HG03439 (cell line): ENCODE results near the gene CPNE4.

Source experiments
- ATAC-seq: cut with Tn5 transposase; IDR thresholded peaks from one replicate; pipeline ENCODE4 v1.9.1; 2021; ENCODE audit warnings: mild to moderate bottlenecking, moderate library complexity; ENCODE audit not compliant: unreplicated experiment

The CPNE4 gene

GRCh38 chr3:132017137-132017536, 17.7 kb downstream of the CPNE4 start:
- ATAC-seq: no peak

DNA sequence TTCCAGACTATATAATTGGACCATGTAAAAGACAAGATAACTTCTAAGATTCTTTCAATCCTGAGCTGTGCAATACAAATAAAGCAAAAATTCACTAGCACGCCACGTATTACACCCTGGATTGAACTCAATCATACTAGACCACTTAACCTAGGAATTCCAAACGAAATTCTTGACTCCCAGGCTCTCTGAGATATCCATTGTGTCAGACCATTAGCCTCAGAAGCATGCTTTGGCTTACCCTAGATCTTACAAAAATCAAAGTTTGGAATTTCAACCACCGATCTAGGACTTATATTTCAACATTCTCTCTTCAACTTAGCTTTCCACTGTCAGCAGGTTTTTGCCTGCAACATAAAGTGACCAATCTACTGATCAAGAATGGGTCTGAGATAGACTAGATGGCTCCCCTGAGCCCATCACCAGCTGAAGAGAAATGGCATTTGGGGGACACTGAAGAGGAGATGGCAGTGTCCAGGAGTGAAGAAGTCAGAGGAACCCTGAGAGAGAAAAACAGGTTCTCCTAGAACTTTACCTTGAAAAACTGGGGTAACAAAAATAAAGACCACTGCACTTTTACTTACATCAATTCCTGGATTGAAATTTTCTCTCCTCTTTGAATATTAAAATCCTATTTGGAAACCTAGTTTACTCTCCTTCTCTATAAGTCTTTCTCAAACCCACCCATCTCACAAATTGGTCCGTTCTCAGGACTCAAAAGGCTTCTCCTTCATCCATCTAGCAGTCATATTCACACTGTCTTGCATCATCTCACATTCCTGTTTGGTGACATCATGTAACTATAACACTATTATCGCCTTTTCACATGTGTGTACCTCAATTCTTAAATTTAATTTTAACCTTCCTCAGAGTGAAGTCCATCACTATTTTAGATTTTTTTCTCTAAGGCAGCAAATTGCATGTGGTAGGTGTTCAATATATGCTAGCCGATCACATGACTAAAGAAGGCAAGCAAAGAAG, 18.5 kb downstream of the CPNE4 start:
- no peak for ATAC-seq

GRCh38 chr3:132014105-132014504, 20.7 kb downstream of the CPNE4 start:
- ATAC-seq: no peak

DNA sequence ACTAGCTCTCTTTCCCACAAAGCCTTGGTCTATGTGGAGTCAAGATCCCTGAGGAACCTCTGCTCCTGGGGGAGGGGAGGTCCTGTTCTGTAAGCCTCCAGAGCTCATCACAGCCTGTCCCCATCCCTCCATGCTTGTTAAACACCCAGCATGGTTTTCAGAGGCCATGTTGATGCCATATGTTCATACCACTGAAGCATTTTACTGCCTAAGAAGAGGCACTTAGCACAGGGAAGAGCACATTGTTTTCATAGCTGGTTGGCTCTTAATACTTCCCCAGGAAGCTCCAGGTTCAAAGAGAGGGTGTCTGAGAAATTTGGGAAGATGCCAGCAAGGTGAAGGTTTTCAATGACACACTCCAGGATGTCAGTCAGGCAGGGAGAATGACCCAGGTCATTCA, 25.6 kb downstream of the CPNE4 start:
- ATAC-seq: no peak

DNA sequence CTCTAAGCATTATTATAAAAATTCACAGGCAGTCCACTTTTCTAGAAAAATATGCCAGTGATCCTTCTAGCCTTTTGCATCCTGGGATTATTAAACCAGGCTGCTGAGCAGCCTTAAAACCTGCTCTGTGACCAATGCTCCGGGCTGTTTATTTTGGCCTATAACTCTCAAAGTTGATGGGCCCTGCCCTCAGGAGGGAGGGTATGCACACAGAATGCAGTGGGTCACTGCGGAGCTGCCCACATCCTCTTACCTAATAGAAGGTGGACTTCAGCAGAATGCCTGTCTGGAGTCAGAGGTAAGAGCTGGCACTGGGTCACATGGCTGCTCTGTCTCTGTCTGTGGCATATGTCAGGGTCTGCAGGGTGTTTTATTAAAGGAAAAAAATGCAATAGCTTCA, 26.0 kb downstream of the CPNE4 start:
- ATAC-seq: no peak

GRCh38 chr3:132007617-132008016, 27.2 kb downstream of the CPNE4 start:
- ATAC-seq: no peak

- ATAC-seq: no peak
Observed at GRCh38 chr3:132006605-132007204, 28.1 kb downstream of the CPNE4 start.

DNA sequence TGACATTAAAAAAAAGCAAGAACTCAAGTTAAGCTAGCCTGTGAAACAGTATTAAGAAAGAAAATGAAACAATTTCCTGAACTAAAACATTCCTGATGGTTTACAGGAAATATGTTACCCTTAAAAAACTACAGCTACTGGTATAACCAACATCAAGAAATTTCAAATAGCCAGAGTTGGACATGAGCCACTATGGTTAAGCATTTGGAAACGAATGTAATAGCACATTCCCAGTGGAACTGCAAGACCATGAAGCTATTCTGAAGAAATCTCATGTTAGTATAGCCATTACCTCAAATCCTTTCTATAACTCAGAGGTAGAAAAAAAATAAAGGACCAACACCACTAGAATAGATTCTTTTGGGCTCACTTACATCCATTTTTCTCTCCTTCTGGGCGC, 30.2 kb downstream of the CPNE4 start:
- no peak for ATAC-seq

DNA sequence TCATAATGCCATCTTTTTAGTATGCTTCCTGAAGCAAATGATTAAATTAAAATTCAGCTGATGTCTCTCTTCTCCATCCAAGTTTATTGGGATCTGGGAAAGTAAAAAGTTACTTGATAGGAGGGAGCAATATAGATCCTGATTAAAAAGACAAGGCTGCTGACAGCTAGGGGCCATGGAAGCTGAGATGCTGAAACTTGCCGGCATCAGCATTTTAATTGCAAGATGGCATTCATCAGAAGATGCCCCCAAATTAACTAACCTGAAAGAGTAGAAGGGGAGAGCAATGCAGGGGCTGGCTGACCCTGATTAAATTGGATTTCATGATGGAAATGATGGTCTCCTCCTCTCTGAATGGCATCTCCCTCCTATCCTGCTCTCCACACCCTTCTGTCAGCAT, 31.1 kb downstream of the CPNE4 start:
- ATAC-seq: no peak

GRCh38 chr3:132001999-132002398, 32.8 kb downstream of the CPNE4 start:
- no peak for ATAC-seq

- ATAC-seq: no peak
Observed at GRCh38 chr3:132001036-132001435, 33.8 kb downstream of the CPNE4 start.

DNA sequence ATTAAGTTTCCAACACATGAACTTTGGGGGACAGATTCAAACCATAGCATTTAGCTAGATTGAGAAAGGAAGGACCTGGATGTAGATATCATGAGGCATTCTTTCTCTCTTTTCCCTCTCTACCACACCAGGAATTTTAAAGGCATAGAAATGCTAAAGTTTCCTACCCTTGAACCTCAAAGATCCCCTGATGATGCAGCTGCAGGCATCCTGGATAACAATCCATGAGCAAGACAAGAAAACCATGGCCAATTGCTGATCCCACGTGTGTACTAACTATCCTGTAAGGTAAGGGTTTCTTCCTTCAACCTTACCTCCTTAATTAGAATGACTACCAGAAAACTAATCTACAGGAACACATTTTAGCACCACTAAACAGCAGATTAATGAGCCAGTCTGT, 36.8 kb downstream of the CPNE4 start:
- ATAC-seq: no peak

GRCh38 chr3:131995891-131996290, 38.9 kb downstream of the CPNE4 start:
- no peak for ATAC-seq

- ATAC-seq: no peak
Observed at GRCh38 chr3:131989318-131989717, 45.5 kb downstream of the CPNE4 start.

GRCh38 chr3:131988209-131988608, 46.6 kb downstream of the CPNE4 start:
- no peak for ATAC-seq

- ATAC-seq: no peak
Observed at GRCh38 chr3:131983689-131984088, 51.1 kb downstream of the CPNE4 start.

DNA sequence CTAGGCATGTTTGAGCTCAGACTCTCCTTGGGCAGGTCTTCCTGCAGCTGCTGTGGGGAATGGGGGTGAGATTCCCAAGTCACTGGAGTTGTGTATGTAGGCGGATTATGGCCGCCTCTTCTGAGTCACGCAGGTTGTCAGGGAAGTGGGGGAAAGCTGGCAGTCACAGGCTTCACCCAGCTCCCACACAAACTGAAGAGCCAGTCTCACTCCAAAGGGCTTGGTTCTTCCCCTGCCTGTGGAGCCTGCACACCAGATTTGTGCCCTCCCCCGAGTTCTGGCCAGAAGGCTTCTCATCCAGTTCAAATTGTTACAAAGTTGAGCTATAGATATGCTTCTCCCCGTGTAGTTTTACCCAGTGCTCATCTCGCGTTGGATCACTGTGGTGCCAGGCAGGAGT, 53.5 kb downstream of the CPNE4 start:
- no peak for ATAC-seq

DNA sequence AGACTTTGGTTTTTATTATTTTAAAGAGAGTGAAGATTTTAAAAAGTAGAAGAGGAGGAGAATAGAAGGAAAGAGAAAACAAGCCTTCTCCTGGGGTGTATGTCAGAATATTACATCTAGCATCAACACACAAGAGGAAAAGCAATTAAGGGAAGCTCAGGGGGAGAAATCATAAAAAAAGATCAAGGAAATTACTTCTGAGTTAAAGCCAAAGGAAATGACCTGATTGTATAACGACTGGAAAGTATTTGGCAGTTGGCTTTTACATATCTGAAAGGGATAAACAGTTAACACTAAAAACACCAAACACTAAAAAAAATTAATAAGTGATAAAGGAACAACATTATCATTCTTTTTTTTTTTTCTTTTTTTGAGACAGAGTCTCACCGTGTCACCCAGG, 58.4 kb downstream of the CPNE4 start:
- no peak for ATAC-seq

DNA sequence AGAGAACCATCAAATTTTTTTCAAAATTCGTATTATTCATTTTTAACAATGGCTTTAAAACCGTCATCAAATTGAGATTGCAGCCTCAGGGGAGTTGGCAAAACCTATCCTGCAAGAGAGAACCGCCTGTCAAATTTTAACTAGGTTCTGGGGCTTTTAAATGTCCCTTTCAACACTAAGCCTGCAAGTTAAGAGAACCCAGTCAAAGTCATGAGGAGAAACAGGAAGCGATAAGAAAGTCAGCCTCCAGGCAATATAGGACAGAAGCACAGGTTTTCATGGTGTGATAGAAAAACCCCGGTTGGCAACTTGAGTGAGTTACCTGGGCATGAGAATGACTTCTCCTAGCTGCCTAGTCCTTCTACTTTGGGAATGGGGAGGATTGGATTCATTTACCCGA, 59.8 kb downstream of the CPNE4 start:
- ATAC-seq: no peak

DNA sequence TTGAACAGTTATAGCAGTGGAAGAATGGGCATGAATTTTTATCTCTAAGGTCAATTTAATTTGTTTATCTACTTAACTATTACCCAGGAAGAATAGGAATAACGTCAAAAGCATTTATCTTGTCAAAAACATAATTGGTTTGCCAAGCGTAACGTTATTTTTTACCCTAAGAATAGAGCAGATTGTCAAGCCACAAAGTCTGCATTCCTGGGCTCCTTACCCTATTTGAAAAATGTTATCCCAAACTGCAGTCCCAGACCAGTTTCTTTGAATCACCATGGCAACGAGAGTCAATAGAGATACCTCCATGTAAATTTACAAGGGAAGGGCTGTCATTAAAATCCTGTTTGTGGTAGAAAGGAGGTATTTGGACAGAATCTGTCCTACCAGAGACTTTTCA, 61.1 kb downstream of the CPNE4 start:
- ATAC-seq: no peak

DNA sequence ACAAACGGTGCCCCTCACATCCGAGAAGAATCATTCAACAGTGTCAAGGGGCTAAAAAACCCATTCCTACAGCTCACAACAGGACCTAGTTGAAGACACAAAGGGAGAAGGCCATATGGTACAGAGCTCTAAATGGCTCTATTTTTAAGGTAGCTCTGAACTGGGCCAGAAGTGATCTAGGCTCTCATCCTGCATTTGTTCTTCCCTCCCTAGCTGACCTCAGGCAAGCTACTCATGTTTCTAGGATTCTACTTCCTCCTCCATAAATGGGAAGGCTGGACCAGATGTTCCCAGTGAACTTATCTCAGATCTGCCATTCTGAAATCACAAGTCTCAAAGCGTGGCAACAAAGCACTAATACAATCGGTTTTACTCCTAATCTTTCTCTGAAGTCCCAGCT, 62.3 kb downstream of the CPNE4 start:
- ATAC-seq: no peak

DNA sequence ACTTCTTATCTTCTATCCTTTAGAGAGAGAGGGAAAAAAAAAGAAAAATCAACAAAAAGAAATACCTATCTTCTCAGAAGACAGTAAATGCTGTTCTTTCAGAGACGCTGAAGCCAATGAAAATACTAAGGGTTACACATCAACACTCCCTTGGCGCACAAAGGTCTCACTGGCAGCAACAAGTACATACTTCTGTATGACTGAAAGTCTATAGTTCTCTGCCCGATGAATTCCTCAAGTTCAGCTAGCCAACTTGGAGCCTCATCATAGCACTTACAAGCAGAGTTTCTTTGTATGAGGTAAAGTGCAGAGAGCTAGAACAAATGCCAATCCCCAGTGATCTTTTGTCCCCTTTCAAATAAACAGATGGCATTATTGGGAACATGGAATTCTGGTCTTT, 62.7 kb downstream of the CPNE4 start:
- ATAC-seq: no peak
